Measurements from ENCODE around the gene ATG10. TPM values are rescaled to one million over a fixed set of nuclear protein-coding genes. Genes with fewer than 3 reads are reported as not detected.

ATG10 gene
- total and polyA plus RNA-seq, 2 donors (not counting 1 experiment from before 2014, with no cell fraction given) = 1.6 to 11.6 TPM

- no peaks in the 10 kb centered on the region for H3K9me3 ChIP-seq (ENCODE audit: control extremely low read depth in 1 of 3, control insufficient read depth in 2 of 3, insufficient read depth in 1 of 3, low read length in 2 of 3)
- Mint-ChIP-seq H3K4me3 (no peak overlapping the region), H3K9me3 (ENCODE audit: insufficient read depth) (no peaks in the 10 kb centered on the region), H3K27me3 (no peaks in the 10 kb centered on the region), H3K27ac (no peak overlapping the region), H3K4me1 (no peaks in the 10 kb centered on the region)
- no peak for ATAC-seq (ENCODE audit: low read depth)
- H3K4me2 ChIP-seq (replicated peaks; ENCODE audit: low read depth, low read length, poor library complexity, severe bottlenecking) = no peak overlapping the region
- no peak overlapping the region for H3K4me3 ChIP-seq (ENCODE audit: control extremely low read depth in 1 of 5, extremely low read depth in 1 of 5, insufficient read depth in 1 of 5, low read depth in 2 of 5, low read length in 4 of 5)
- H3K79me2 ChIP-seq (ENCODE audit: control insufficient read depth, insufficient read depth, low read length) = no peaks in the 10 kb centered on the region
- H4K20me1 ChIP-seq (ENCODE audit: control insufficient read depth, insufficient read depth, low read length, poor library complexity, severe bottlenecking) = no peaks in the 10 kb centered on the region
- 100% methylated on average over 2 of the region's 2 CpGs for WGBS (ENCODE audit: insufficient coverage)
- ChIA-PET CTCF (no interaction called here), POLR2A (no interaction called here)
- H3K9ac ChIP-seq (ENCODE audit: low read length) = no peak overlapping the region
- H2AFZ ChIP-seq (ENCODE audit: insufficient read depth, low read depth, low read length, poor library complexity, severe bottlenecking) = no peak overlapping the region
- no peaks in the 10 kb centered on the region for H3K27me3 ChIP-seq (replicated peaks in 1 of 4; ENCODE audit: control extremely low read depth in 1 of 4, control insufficient read depth in 3 of 4, insufficient read depth in 4 of 4, low read length in 3 of 4)
- H3K36me3 ChIP-seq (replicated peaks in 1 of 2; ENCODE audit: control extremely low read depth in 1 of 2, control insufficient read depth in 1 of 2, extremely low read depth in 1 of 2, insufficient read depth in 2 of 2, low read length in 1 of 2) = peaks cover 0 to 2% of the 10 kb centered on the region in 2 experiments
- no peak overlapping the region for H3K27ac ChIP-seq (ENCODE audit: low read length in 2 of 2)
- DNase-seq = no peak
- H3K4me1 ChIP-seq (ENCODE audit: control insufficient read depth in 2 of 2, insufficient read depth in 2 of 2, low read length in 2 of 2) = no peaks in the 10 kb centered on the region
- intact Hi-C loops (cut with micrococcal nuclease) = no loop called here
- TF ChIP-seq CTCF (IDR thresholded peaks at IDR 0.05) (no peak), EZH2 (IDR thresholded peaks at IDR 0.05; ENCODE audit: borderline replicate concordance, insufficient read depth, low read depth, low read length, poor library complexity, severe bottlenecking) (no peak)
Observed at GRCh38 chr5:82182662-82183061, 210.8 kb downstream of the ATG10 start.

GRCh38 chr5:82183828-82184227, 212.0 kb downstream of the ATG10 start:
- Histone ChIP-seq H3K27ac (ENCODE audit: low read length in 2 of 2) (no peak overlapping the region), H3K4me3 (ENCODE audit: control extremely low read depth in 1 of 5, extremely low read depth in 1 of 5, insufficient read depth in 1 of 5, low read depth in 2 of 5, low read length in 4 of 5) (no peak overlapping the region), H3K9ac (ENCODE audit: low read length) (no peak overlapping the region), H3K36me3 (replicated peaks in 1 of 2; ENCODE audit: control extremely low read depth in 1 of 2, control insufficient read depth in 1 of 2, extremely low read depth in 1 of 2, insufficient read depth in 2 of 2, low read length in 1 of 2) (peaks cover 0 to 2% of the 10 kb centered on the region in 2 experiments), H4K20me1 (ENCODE audit: control insufficient read depth, insufficient read depth, low read length, poor library complexity, severe bottlenecking) (no peaks in the 10 kb centered on the region), H3K79me2 (ENCODE audit: control insufficient read depth, insufficient read depth, low read length) (no peaks in the 10 kb centered on the region), H3K4me1 (ENCODE audit: control insufficient read depth in 2 of 2, insufficient read depth in 2 of 2, low read length in 2 of 2) (no peaks in the 10 kb centered on the region), H3K9me3 (ENCODE audit: control extremely low read depth in 1 of 3, control insufficient read depth in 2 of 3, insufficient read depth in 1 of 3, low read length in 2 of 3) (no peaks in the 10 kb centered on the region), H3K4me2 (replicated peaks; ENCODE audit: low read depth, low read length, poor library complexity, severe bottlenecking) (no peak overlapping the region), H3K27me3 (replicated peaks in 1 of 4; ENCODE audit: control extremely low read depth in 1 of 4, control insufficient read depth in 3 of 4, insufficient read depth in 4 of 4, low read length in 3 of 4) (no peaks in the 10 kb centered on the region), H2AFZ (ENCODE audit: insufficient read depth, low read depth, low read length, poor library complexity, severe bottlenecking) (no peak overlapping the region)
- ATAC-seq (ENCODE audit: low read depth) = no peak
- no peaks in the 10 kb centered on the region for H3K27me3 Mint-ChIP-seq
- ChIA-PET POLR2A (no interaction called here), CTCF (interaction anchor here (0.8 kb wide), 1 partner anchor 42 kb away, joined by 3 read pairs; no protein-coding TSS in a partner anchor)
- WGBS (ENCODE audit: insufficient coverage) = 80% methylated on average over 1 of the region's 1 CpG
- intact Hi-C loops (cut with micrococcal nuclease) = no loop called here
- H3K4me1 Mint-ChIP-seq = no peaks in the 10 kb centered on the region
- no peaks in the 10 kb centered on the region for H3K9me3 Mint-ChIP-seq (ENCODE audit: insufficient read depth)
- TF ChIP-seq EZH2 (IDR thresholded peaks at IDR 0.05; ENCODE audit: borderline replicate concordance, insufficient read depth, low read depth, low read length, poor library complexity, severe bottlenecking) (no peak), CTCF (IDR thresholded peaks at IDR 0.05) (no peak)
- no peak overlapping the region for H3K4me3 Mint-ChIP-seq
- no peak overlapping the region for H3K27ac Mint-ChIP-seq
- DNase-seq = no peak
